ENCODE data around the gene ACTRT2.

Gene ACTRT2

GRCh38 chr1:2983706-2984398 lies 37.4 kb upstream of the ACTRT2 start:
- DNase-seq: no peak

GRCh38 chr1:2984399-2985061 lies 36.7 kb upstream of the ACTRT2 start:
- DNase-seq: no peak

GRCh38 chr1:2985067-2985561 lies 36.2 kb upstream of the ACTRT2 start:
- no peak for DNase-seq

GRCh38 chr1:2985694-2986548 lies 35.3 kb upstream of the ACTRT2 start:
- DNase-seq: no peak

- no peak for DNase-seq
These were observed 34.5 kb upstream of the ACTRT2 start for GRCh38 chr1:2986549-2987305.

- no peak for DNase-seq
These were observed 33.5 kb upstream of the ACTRT2 start for GRCh38 chr1:2987773-2988172.

- DNase-seq: no peak
These were observed 33.0 kb upstream of the ACTRT2 start for GRCh38 chr1:2988256-2988655.

- no peak for DNase-seq
These were observed 32.1 kb upstream of the ACTRT2 start for GRCh38 chr1:2989185-2989584.

- no peak for DNase-seq
These were observed 31.3 kb upstream of the ACTRT2 start for GRCh38 chr1:2989976-2990375.

- no peak for DNase-seq
These were observed 30.7 kb upstream of the ACTRT2 start for GRCh38 chr1:2990376-2991115.

GRCh38 chr1:2991753-2992495 lies 29.3 kb upstream of the ACTRT2 start:
- DNase-seq: no peak

- no peak for DNase-seq
These were observed 22.7 kb upstream of the ACTRT2 start for GRCh38 chr1:2998503-2999100.

GRCh38 chr1:2999138-2999537 lies 22.1 kb upstream of the ACTRT2 start:
- DNase-seq: no peak

- DNase-seq: no peak
These were observed 21.7 kb upstream of the ACTRT2 start for GRCh38 chr1:2999571-2999970.

- no peak for DNase-seq
These were observed 21.1 kb upstream of the ACTRT2 start for GRCh38 chr1:3000214-3000613.

GRCh38 chr1:3000671-3001470 lies 20.4 kb upstream of the ACTRT2 start:
- DNase-seq: no peak

- DNase-seq: no peak
These were observed 19.6 kb upstream of the ACTRT2 start for GRCh38 chr1:3001471-3002348.

GRCh38 chr1:3002349-3003038 lies 18.8 kb upstream of the ACTRT2 start:
- DNase-seq: no peak

Data from stimulated activated naive CD4-positive, alpha-beta T cell treated with Interleukin-2 at 50 U/mL for 16 hours (primary cell).